HG03103 (cell line): Measurements from ENCODE around the gene PDGFD.

Experiments
- ATAC-seq: cut with Tn5 transposase; IDR thresholded peaks from one replicate; pipeline ENCODE4 v1.9.1; 2021; ENCODE audit warnings: low read depth; ENCODE audit not compliant: unreplicated experiment

Gene PDGFD

GRCh38 chr11:103967985-103968384 lies 196.0 kb downstream of the PDGFD start:
- ATAC-seq = no peak

GRCh38 chr11:103964390-103964789 lies 199.6 kb downstream of the PDGFD start:
- no peak for ATAC-seq

- no peak for ATAC-seq
Measured at GRCh38 chr11:103963648-103964047, 200.3 kb downstream of the PDGFD start.

GRCh38 chr11:103961010-103961409 lies 202.9 kb downstream of the PDGFD start:
- ATAC-seq = no peak

GRCh38 chr11:103960108-103960507 lies 203.8 kb downstream of the PDGFD start:
- no peak for ATAC-seq

- peak; percentile 98 for ATAC-seq
Measured at GRCh38 chr11:103959279-103959942, 204.5 kb downstream of the PDGFD start.

- peak; percentile 32 for ATAC-seq
Measured at GRCh38 chr11:103958475-103959215, 205.3 kb downstream of the PDGFD start.

GRCh38 chr11:103953797-103954486 lies 210.0 kb downstream of the PDGFD start:
- no peak for ATAC-seq

GRCh38 chr11:103949781-103950180 lies 214.2 kb downstream of the PDGFD start:
- no peak for ATAC-seq

- no peak for ATAC-seq
Measured at GRCh38 chr11:103948187-103948763, 215.7 kb downstream of the PDGFD start.

- ATAC-seq = no peak
Measured at GRCh38 chr11:103947546-103947919, 216.4 kb downstream of the PDGFD start.

- ATAC-seq = no peak
Measured at GRCh38 chr11:103946793-103947545, 217.0 kb downstream of the PDGFD start.

- ATAC-seq = no peak
Measured at GRCh38 chr11:103944251-103944940, 219.6 kb downstream of the PDGFD start.

GRCh38 chr11:103942646-103943045 lies 221.3 kb downstream of the PDGFD start:
- ATAC-seq = no peak

GRCh38 chr11:103940551-103940950 lies 223.4 kb downstream of the PDGFD start:
- ATAC-seq = no peak

- no peak for ATAC-seq
Measured at GRCh38 chr11:103939694-103940093, 224.3 kb downstream of the PDGFD start.

- ATAC-seq = no peak
Measured at GRCh38 chr11:103936059-103936458, 227.9 kb downstream of the PDGFD start.

GRCh38 chr11:103935219-103935618 lies 228.7 kb downstream of the PDGFD start:
- no peak for ATAC-seq

GRCh38 chr11:103929170-103929903 lies 234.6 kb downstream of the PDGFD start:
- ATAC-seq = peak; percentile 94
